Measurements from ENCODE around the gene FAM110C.

GRCh38 chr2:69366-70344 is 23.4 kb upstream of the FAM110C start:
- no peak for TF ChIP-seq CTCF (IDR thresholded peaks at IDR 0.05)
- TF ChIP-seq POLR2A (IDR thresholded peaks at IDR 0.05), result no peak

All from uterus (tissue), 2 donors.